ENCODE data around the gene WTAP. TPM values are rescaled to one million over a fixed set of nuclear protein-coding genes. Genes with fewer than 3 reads are reported as not detected.
"Not testable (repeated sequence)": the region's sequence is repeated elsewhere in the genome, so short reads cannot be mapped to it uniquely, and the experiment has no call there.

The WTAP gene
- total and polyA plus RNA-seq, 12 donors = 56.8 to 162 (median 98.5) TPM

GRCh38 chr6:159701413-159701999 is 25.8 kb upstream of the WTAP start:
- H3K4me1 ChIP-seq (replicated peaks in 1 of 2) = peaks cover 8 to 19% of the 10 kb centered on the region in 2 donors
- H3K36me3 ChIP-seq (replicated peaks in 1 of 2) = no peaks in the 10 kb centered on the region
- 58 to 63% (median 62%) methylated on average over 7 of the region's 7 CpGs for WGBS, 4 donors
- TF ChIP-seq POLR2A (IDR thresholded peaks at IDR 0.05) = peak in 1 of 2 donors; percentile 9
- no peak for TF ChIP-seq CTCF (IDR thresholded peaks at IDR 0.05)
- intact Hi-C loops (cut with DNase I) = no loop called here
- no peaks in the 10 kb centered on the region for H3K9me3 ChIP-seq (replicated peaks in 1 of 3)
- DNase-seq = peak in 4 of 7 donors; percentile 41 to 52 (median 49)
- peak overlapping the region; percentile 35 to 89 (median 85) for H3K27ac ChIP-seq
- H3K4me3 ChIP-seq = no peak overlapping the region
- no peaks in the 10 kb centered on the region for H3K27me3 ChIP-seq

GRCh38 chr6:159710603-159711002 is 16.7 kb upstream of the WTAP start:
- 75 to 90% (median 82%) methylated on average over 4 of the region's 4 CpGs for WGBS, 4 donors

GRCh38 chr6:159712389-159712788 is 14.9 kb upstream of the WTAP start:
- intact Hi-C loops (cut with DNase I); H3K4me3 ChIP-seq; H3K27ac ChIP-seq; DNase-seq; H3K27me3 ChIP-seq; H3K36me3 ChIP-seq (replicated peaks in 1 of 2); H3K9me3 ChIP-seq (replicated peaks in 1 of 3): not testable (repeated sequence)
- WGBS, 4 donors = 84 to 96% (median 91%) methylated on average over 3 of the region's 3 CpGs
- H3K4me1 ChIP-seq (replicated peaks in 1 of 2) = peaks cover 7 to 25% of the 10 kb centered on the region in 2 donors

More at GRCh38 chr6:159710603-159711002, 16.7 kb upstream of the WTAP start:
- H3K9me3 ChIP-seq (replicated peaks in 1 of 3); intact Hi-C loops (cut with DNase I); H3K4me1 ChIP-seq (replicated peaks in 1 of 2); H3K4me3 ChIP-seq; H3K27ac ChIP-seq; H3K27me3 ChIP-seq; H3K36me3 ChIP-seq (replicated peaks in 1 of 2); DNase-seq: not testable (repeated sequence)

- intact Hi-C loops (cut with DNase I) = no loop called here
- no peaks in the 10 kb centered on the region for H3K36me3 ChIP-seq (replicated peaks in 1 of 2)
- TF ChIP-seq CTCF (IDR thresholded peaks at IDR 0.05) = no peak
- TF ChIP-seq POLR2A (IDR thresholded peaks at IDR 0.05) = no peak
- no peaks in the 10 kb centered on the region for H3K27me3 ChIP-seq
- no peak overlapping the region for H3K27ac ChIP-seq
- 80 to 90% (median 87%) methylated on average over 7 of the region's 7 CpGs for WGBS, 4 donors
- peak in 1 of 7 donors; percentile 35 for DNase-seq
- peaks cover 7 to 27% of the 10 kb centered on the region in 2 donors for H3K4me1 ChIP-seq (replicated peaks in 1 of 2)
- H3K4me3 ChIP-seq = no peak overlapping the region
- H3K9me3 ChIP-seq (replicated peaks in 1 of 3) = no peaks in the 10 kb centered on the region
Observed at GRCh38 chr6:159713984-159714383, 13.3 kb upstream of the WTAP start.

- WGBS, 4 donors = 77 to 89% (median 87%) methylated on average over 5 of the region's 5 CpGs
- H3K36me3 ChIP-seq (replicated peaks in 1 of 2) = no peaks in the 10 kb centered on the region
- intact Hi-C loops (cut with DNase I) = no loop called here
- DNase-seq = peak in 1 of 7 donors; percentile 47
- peaks cover 7 to 27% of the 10 kb centered on the region in 2 donors for H3K4me1 ChIP-seq (replicated peaks in 1 of 2)
- no peak overlapping the region for H3K27ac ChIP-seq
- no peaks in the 10 kb centered on the region for H3K9me3 ChIP-seq (replicated peaks in 1 of 3)
- TF ChIP-seq POLR2A (IDR thresholded peaks at IDR 0.05) (no peak), CTCF (IDR thresholded peaks at IDR 0.05) (no peak)
- no peaks in the 10 kb centered on the region for H3K27me3 ChIP-seq
- H3K4me3 ChIP-seq = no peak overlapping the region
Observed at GRCh38 chr6:159714404-159714803, 12.9 kb upstream of the WTAP start.
